Muscle layer of colon (tissue), 2 donors: ENCODE data around the gene PPP1R10.

Experiments
- H3K27ac ChIP-seq: one replicate; pipeline ENCODE4 v1.7.0; 2013; ENCODE audit warnings: low read depth, mild to moderate bottlenecking, low read length, moderate library complexity
- H3K27me3 ChIP-seq, 2 donors: one replicate each; pipeline ENCODE4 v1.7.0; 2013; ENCODE audit warnings: low read length in 2 of 2, mild to moderate bottlenecking in 2 of 2; ENCODE audit not compliant: insufficient read depth in 2 of 2, control insufficient read depth in 1 of 2
- H3K36me3 ChIP-seq: one replicate; pipeline ENCODE4 v1.7.0; 2013; ENCODE audit warnings: mild to moderate bottlenecking, low read length; ENCODE audit not compliant: insufficient read depth
- H3K4me1 ChIP-seq: one replicate; pipeline ENCODE4 v1.7.0; 2013; ENCODE audit warnings: mild to moderate bottlenecking, low read length; ENCODE audit not compliant: insufficient read depth
- H3K4me3 ChIP-seq, 2 donors: one replicate each; pipeline ENCODE4 v1.7.0; 2013; ENCODE audit warnings: low read length in 2 of 2, low read depth in 1 of 2, mild to moderate bottlenecking in 1 of 2, moderate library complexity in 1 of 2
- H3K9ac ChIP-seq: one replicate; pipeline ENCODE4 v1.7.0; 2013; ENCODE audit warnings: low read length
- H3K9me3 ChIP-seq: one replicate; pipeline ENCODE4 v1.7.0; 2013; ENCODE audit warnings: mild to moderate bottlenecking, low read length
- donor health status: abdominal sarcoma.
- donor health status: Adenocarcinoma of cecum.

The PPP1R10 gene

GRCh38 chr6:30591008-30591407 is 26.0 kb downstream of the PPP1R10 start:
- Histone ChIP-seq H3K4me3 (no peak overlapping the region), H3K36me3 (peaks cover 64% of the 10 kb centered on the region), H3K27me3 (no peaks in the 10 kb centered on the region), H3K27ac (no peak overlapping the region), H3K9ac (no peak overlapping the region), H3K4me1 (peaks cover 4% of the 10 kb centered on the region), H3K9me3 (no peaks in the 10 kb centered on the region)

- Histone ChIP-seq H3K27me3 (no peaks in the 10 kb centered on the region), H3K36me3 (peaks cover 69% of the 10 kb centered on the region), H3K27ac (no peak overlapping the region), H3K9me3 (no peaks in the 10 kb centered on the region), H3K4me3 (no peak overlapping the region), H3K9ac (no peak overlapping the region), H3K4me1 (peaks cover 4% of the 10 kb centered on the region)
These were observed 26.5 kb downstream of the PPP1R10 start for GRCh38 chr6:30590509-30590908.

- peaks cover 4% of the 10 kb centered on the region for H3K4me1 ChIP-seq
- H3K4me3 ChIP-seq = no peak overlapping the region
- no peak overlapping the region for H3K9ac ChIP-seq
- H3K36me3 ChIP-seq = peaks cover 73% of the 10 kb centered on the region
- H3K9me3 ChIP-seq = no peaks in the 10 kb centered on the region
- H3K27me3 ChIP-seq = no peaks in the 10 kb centered on the region
- no peak overlapping the region for H3K27ac ChIP-seq
These were observed 27.2 kb downstream of the PPP1R10 start for GRCh38 chr6:30589754-30590358.

GRCh38 chr6:30583921-30584320 is 33.1 kb downstream of the PPP1R10 start:
- Histone ChIP-seq H3K36me3 (peaks cover 82% of the 10 kb centered on the region), H3K9me3 (no peaks in the 10 kb centered on the region), H3K4me1 (no peaks in the 10 kb centered on the region), H3K4me3 (no peak overlapping the region), H3K9ac (no peak overlapping the region), H3K27ac (no peak overlapping the region), H3K27me3 (no peaks in the 10 kb centered on the region)

- Histone ChIP-seq H3K27me3 (no peaks in the 10 kb centered on the region), H3K36me3 (peaks cover 63% of the 10 kb centered on the region), H3K4me3 (no peak overlapping the region), H3K9ac (no peak overlapping the region), H3K4me1 (peaks cover 16% of the 10 kb centered on the region), H3K27ac (no peak overlapping the region), H3K9me3 (no peaks in the 10 kb centered on the region)
These were observed 39.0 kb downstream of the PPP1R10 start for GRCh38 chr6:30578051-30578450.

GRCh38 chr6:30573113-30573512 is 43.9 kb downstream of the PPP1R10 start:
- Histone ChIP-seq H3K27ac (no peak overlapping the region), H3K4me1 (peaks cover 41% of the 10 kb centered on the region), H3K36me3 (peaks cover 22% of the 10 kb centered on the region), H3K9ac (no peak overlapping the region), H3K9me3 (no peaks in the 10 kb centered on the region), H3K27me3 (no peaks in the 10 kb centered on the region), H3K4me3 (no peak overlapping the region)

- Histone ChIP-seq H3K27ac (peak overlapping the region; percentile 92), H3K9ac (peak overlapping the region; percentile 81), H3K36me3 (peaks cover 13% of the 10 kb centered on the region), H3K4me1 (peaks cover 41% of the 10 kb centered on the region), H3K9me3 (no peaks in the 10 kb centered on the region), H3K4me3 (peak overlapping the region; percentile 47 to 85), H3K27me3 (no peaks in the 10 kb centered on the region)
These were observed 44.9 kb downstream of the PPP1R10 start for GRCh38 chr6:30572148-30572547.

- Histone ChIP-seq H3K27me3 (no peaks in the 10 kb centered on the region), H3K9ac (peak overlapping the region; percentile 81), H3K4me1 (peaks cover 41% of the 10 kb centered on the region), H3K9me3 (no peaks in the 10 kb centered on the region), H3K27ac (peak overlapping the region; percentile 92), H3K36me3 (peaks cover 9% of the 10 kb centered on the region), H3K4me3 (peak overlapping the region; percentile 47 to 85)
These were observed 45.3 kb downstream of the PPP1R10 start for GRCh38 chr6:30571762-30572082.

GRCh38 chr6:30571075-30571761 is 45.8 kb downstream of the PPP1R10 start, which contains the start of gene ABCF1:
Gene ABCF1, plus strand, starts transcription at chr6:30571442. Its CDS starts 46 bp downstream, at chr6:30571488.
- Histone ChIP-seq H3K36me3 (peaks cover 7% of the 10 kb centered on the region), H3K27ac (peak within 1 kb of the TSS; percentile 92), H3K9ac (peak within 1 kb of the TSS; percentile 81), H3K9me3 (no peaks in the 10 kb centered on the region), H3K4me1 (peaks cover 41% of the 10 kb centered on the region), H3K27me3 (no peaks in the 10 kb centered on the region), H3K4me3 (peak within 1 kb of the TSS; percentile 47 to 85)

GRCh38 chr6:30570740-30571074 is 46.3 kb downstream of the PPP1R10 start:
- Histone ChIP-seq H3K9me3 (no peaks in the 10 kb centered on the region), H3K27me3 (no peaks in the 10 kb centered on the region), H3K4me3 (peak overlapping the region; percentile 47 to 85), H3K36me3 (peaks cover 7% of the 10 kb centered on the region), H3K4me1 (peaks cover 41% of the 10 kb centered on the region), H3K9ac (peak overlapping the region; percentile 73), H3K27ac (peak overlapping the region; percentile 92)

GRCh38 chr6:30570263-30570662 is 46.8 kb downstream of the PPP1R10 start:
- Histone ChIP-seq H3K9ac (peak overlapping the region; percentile 73), H3K4me3 (peak overlapping the region; percentile 47 to 85), H3K27ac (no peak overlapping the region)

GRCh38 chr6:30568245-30568644 is 48.8 kb downstream of the PPP1R10 start:
- H3K4me3 ChIP-seq = no peak overlapping the region
- H3K4me1 ChIP-seq = peaks cover 27% of the 10 kb centered on the region
- peaks cover 3% of the 10 kb centered on the region for H3K36me3 ChIP-seq
- no peaks in the 10 kb centered on the region for H3K9me3 ChIP-seq
- H3K27ac ChIP-seq = no peak overlapping the region
- no peaks in the 10 kb centered on the region for H3K27me3 ChIP-seq
- no peak overlapping the region for H3K9ac ChIP-seq

More at GRCh38 chr6:30570263-30570662, 46.8 kb downstream of the PPP1R10 start:
- Histone ChIP-seq H3K36me3 (peaks cover 7% of the 10 kb centered on the region), H3K4me1 (peaks cover 41% of the 10 kb centered on the region), H3K9me3 (no peaks in the 10 kb centered on the region), H3K27me3 (no peaks in the 10 kb centered on the region)
